ENCODE data around the gene CGNL1. TPM values are rescaled to one million over a fixed set of nuclear protein-coding genes. Genes with fewer than 3 reads are reported as not detected.

CGNL1 gene, protein sequence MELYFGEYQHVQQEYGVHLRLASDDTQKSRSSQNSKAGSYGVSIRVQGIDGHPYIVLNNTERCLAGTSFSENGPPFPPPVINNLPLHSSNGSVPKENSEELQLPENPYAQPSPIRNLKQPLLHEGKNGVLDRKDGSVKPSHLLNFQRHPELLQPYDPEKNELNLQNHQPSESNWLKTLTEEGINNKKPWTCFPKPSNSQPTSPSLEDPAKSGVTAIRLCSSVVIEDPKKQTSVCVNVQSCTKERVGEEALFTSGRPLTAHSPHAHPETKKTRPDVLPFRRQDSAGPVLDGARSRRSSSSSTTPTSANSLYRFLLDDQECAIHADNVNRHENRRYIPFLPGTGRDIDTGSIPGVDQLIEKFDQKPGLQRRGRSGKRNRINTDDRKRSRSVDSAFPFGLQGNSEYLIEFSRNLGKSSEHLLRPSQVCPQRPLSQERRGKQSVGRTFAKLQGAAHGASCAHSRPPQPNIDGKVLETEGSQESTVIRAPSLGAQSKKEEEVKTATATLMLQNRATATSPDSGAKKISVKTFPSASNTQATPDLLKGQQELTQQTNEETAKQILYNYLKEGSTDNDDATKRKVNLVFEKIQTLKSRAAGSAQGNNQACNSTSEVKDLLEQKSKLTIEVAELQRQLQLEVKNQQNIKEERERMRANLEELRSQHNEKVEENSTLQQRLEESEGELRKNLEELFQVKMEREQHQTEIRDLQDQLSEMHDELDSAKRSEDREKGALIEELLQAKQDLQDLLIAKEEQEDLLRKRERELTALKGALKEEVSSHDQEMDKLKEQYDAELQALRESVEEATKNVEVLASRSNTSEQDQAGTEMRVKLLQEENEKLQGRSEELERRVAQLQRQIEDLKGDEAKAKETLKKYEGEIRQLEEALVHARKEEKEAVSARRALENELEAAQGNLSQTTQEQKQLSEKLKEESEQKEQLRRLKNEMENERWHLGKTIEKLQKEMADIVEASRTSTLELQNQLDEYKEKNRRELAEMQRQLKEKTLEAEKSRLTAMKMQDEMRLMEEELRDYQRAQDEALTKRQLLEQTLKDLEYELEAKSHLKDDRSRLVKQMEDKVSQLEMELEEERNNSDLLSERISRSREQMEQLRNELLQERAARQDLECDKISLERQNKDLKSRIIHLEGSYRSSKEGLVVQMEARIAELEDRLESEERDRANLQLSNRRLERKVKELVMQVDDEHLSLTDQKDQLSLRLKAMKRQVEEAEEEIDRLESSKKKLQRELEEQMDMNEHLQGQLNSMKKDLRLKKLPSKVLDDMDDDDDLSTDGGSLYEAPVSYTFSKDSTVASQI
- polyA plus RNA-seq (2012; ENCODE audit: insufficient read length, low read depth): 0.08 TPM

DNA sequence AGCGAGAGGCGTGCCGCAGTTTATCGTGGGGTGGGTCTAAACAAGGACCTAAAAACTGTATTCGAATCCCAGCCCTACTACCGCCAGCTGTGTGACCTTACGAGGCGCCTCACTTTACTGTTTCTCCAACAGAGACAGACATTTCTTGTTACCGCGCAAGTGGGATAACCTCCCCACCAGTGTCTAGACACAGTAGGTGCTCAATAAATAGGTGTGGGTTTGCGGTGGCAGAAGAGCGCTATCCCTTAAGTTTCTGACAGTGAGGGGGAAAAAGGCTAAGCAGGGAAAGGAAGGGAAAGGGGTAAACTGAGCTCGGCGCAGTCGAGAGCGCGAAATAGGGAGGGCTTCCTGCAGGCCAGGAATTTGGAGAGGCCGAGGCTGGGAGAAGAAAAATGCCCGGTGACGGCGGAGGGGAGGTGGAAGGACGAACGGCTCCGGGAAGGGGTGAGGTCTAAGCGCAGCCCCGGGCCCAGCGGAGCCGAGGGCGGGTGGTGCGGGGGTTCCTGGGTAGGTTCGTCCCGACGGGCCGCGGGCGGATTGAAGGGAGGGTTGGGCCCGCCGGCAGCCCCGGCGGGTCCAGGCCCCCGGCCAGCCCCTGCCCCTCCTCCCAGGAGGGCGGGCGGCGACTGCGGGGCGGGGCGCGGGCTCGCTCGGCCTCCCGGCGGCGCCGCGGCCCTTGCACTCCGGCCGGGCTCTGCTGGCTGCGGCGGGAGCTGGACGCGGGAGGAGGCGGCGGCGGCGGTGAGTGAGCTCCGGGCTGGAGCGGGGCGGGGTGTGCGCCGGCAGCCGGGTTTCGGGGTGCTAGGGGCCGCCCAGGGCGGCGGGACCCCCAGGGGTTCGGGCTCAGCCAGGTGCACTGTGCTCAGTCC lies at the start of gene CGNL1:
CGNL1 (plus strand) TSS at position 679 of the 869 bp plus-strand sequence. CDS start 61,495 bp downstream, outside the sequence.
- no peak for TF ChIP-seq TAF1 (IDR thresholded peaks at IDR 0.05; ENCODE audit: borderline replicate concordance, insufficient read depth, low read length)
- no peak for TF ChIP-seq FOXP2 (optimal IDR thresholded peaks at IDR 0.05; ENCODE audit: borderline replicate concordance, extremely low read depth, extremely low read length, insufficient read depth)
- TF ChIP-seq POLR2AphosphoS5 (IDR thresholded peaks at IDR 0.05; ENCODE audit: low read depth, low read length): no peak
- no peak for TF ChIP-seq SIN3A (IDR thresholded peaks at IDR 0.05; ENCODE audit: borderline replicate concordance, insufficient read depth, low read length)
- TF ChIP-seq, protein P1, sequence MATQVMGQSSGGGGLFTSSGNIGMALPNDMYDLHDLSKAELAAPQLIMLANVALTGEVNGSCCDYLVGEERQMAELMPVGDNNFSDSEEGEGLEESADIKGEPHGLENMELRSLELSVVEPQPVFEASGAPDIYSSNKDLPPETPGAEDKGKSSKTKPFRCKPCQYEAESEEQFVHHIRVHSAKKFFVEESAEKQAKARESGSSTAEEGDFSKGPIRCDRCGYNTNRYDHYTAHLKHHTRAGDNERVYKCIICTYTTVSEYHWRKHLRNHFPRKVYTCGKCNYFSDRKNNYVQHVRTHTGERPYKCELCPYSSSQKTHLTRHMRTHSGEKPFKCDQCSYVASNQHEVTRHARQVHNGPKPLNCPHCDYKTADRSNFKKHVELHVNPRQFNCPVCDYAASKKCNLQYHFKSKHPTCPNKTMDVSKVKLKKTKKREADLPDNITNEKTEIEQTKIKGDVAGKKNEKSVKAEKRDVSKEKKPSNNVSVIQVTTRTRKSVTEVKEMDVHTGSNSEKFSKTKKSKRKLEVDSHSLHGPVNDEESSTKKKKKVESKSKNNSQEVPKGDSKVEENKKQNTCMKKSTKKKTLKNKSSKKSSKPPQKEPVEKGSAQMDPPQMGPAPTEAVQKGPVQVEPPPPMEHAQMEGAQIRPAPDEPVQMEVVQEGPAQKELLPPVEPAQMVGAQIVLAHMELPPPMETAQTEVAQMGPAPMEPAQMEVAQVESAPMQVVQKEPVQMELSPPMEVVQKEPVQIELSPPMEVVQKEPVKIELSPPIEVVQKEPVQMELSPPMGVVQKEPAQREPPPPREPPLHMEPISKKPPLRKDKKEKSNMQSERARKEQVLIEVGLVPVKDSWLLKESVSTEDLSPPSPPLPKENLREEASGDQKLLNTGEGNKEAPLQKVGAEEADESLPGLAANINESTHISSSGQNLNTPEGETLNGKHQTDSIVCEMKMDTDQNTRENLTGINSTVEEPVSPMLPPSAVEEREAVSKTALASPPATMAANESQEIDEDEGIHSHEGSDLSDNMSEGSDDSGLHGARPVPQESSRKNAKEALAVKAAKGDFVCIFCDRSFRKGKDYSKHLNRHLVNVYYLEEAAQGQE (IDR thresholded peaks at IDR 0.05; ENCODE audit: insufficient read depth in 1 of 2, low read depth in 2 of 2, low read length in 2 of 2): no peak

DNA sequence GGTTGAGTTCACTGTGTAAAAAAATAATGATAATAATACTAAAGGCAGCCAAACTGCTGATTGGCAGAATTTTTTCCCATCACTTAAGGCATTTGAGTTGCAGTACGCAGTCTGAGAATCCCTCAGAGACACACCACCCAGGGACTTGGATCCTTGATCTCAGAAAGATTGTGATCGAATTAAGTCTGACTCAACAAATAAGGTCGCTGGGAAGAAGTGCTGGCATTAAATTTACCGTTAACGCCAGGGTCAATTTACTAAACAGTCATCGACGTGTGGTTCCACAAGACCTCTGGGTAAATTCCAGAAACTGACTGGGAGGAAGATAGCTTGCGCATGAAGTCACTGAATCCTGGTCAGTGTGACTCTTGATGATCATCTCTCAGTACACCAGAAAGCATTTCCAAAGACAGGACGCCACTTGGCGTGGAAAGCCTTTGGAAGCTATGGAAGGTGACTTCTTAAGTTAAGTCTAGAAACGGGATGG lies 48.3 kb upstream of the CGNL1 start:
- TF ChIP-seq POLR2AphosphoS5 (IDR thresholded peaks at IDR 0.05; ENCODE audit: low read depth, low read length): no peak
- TF ChIP-seq, protein P1 (IDR thresholded peaks at IDR 0.05; ENCODE audit: insufficient read depth in 1 of 2, low read depth in 2 of 2, low read length in 2 of 2): no peak
- TF ChIP-seq TAF1 (IDR thresholded peaks at IDR 0.05; ENCODE audit: borderline replicate concordance, insufficient read depth, low read length): no peak
- TF ChIP-seq FOXP2 (optimal IDR thresholded peaks at IDR 0.05; ENCODE audit: borderline replicate concordance, extremely low read depth, extremely low read length, insufficient read depth): no peak
- no peak for TF ChIP-seq SIN3A (IDR thresholded peaks at IDR 0.05; ENCODE audit: borderline replicate concordance, insufficient read depth, low read length)

DNA sequence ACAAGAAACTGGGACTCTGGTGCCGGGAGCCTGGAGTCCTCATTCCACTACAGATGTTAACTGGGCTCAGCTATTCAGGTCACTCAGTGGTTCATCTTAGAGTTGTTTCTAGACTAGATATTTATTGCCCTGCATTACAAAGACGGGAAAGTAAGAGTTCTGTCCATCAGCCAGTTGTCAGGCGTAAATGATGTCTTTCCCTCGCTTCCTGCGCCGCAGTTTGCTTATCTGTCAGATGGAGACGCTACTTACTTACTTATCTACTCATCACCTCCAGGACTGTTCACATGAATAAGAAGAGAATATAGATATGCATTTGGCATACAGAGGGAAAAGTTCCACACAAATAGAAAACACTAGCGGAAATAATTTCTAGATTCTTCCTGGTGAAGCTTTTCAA lies 47.8 kb upstream of the CGNL1 start:
- no peak for TF ChIP-seq SIN3A (IDR thresholded peaks at IDR 0.05; ENCODE audit: borderline replicate concordance, insufficient read depth, low read length)
- TF ChIP-seq TAF1 (IDR thresholded peaks at IDR 0.05; ENCODE audit: borderline replicate concordance, insufficient read depth, low read length): no peak
- TF ChIP-seq, protein P1 (IDR thresholded peaks at IDR 0.05; ENCODE audit: insufficient read depth in 1 of 2, low read depth in 2 of 2, low read length in 2 of 2): no peak
- TF ChIP-seq FOXP2 (optimal IDR thresholded peaks at IDR 0.05; ENCODE audit: borderline replicate concordance, extremely low read depth, extremely low read length, insufficient read depth): no peak
- no peak for TF ChIP-seq POLR2AphosphoS5 (IDR thresholded peaks at IDR 0.05; ENCODE audit: low read depth, low read length)

DNA sequence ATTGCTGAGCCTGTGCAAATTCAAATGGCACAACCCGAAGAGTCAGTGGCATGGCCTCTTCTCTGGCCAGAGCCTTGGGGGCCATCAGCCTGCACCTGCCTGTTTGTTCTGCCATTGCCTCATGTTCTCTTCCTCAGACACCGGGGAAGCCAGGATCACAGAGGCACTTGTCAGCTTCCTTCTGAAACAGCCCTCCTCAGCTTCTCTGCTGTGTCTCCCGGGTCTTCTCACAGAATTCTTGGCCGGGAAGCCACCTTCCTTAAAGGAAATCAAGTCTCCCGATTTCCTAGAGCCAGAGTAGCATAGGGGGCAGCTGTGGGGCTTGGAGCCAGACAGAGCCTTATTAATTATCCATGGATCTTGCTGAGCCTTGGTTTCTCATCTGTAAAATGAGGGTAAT lies 47.4 kb upstream of the CGNL1 start:
- no peak for TF ChIP-seq SIN3A (IDR thresholded peaks at IDR 0.05; ENCODE audit: borderline replicate concordance, insufficient read depth, low read length)
- TF ChIP-seq, protein P1 (IDR thresholded peaks at IDR 0.05; ENCODE audit: insufficient read depth in 1 of 2, low read depth in 2 of 2, low read length in 2 of 2): no peak
- no peak for TF ChIP-seq TAF1 (IDR thresholded peaks at IDR 0.05; ENCODE audit: borderline replicate concordance, insufficient read depth, low read length)
- no peak for TF ChIP-seq FOXP2 (optimal IDR thresholded peaks at IDR 0.05; ENCODE audit: borderline replicate concordance, extremely low read depth, extremely low read length, insufficient read depth)
- TF ChIP-seq POLR2AphosphoS5 (IDR thresholded peaks at IDR 0.05; ENCODE audit: low read depth, low read length): no peak
